GM21423 (cell line): ENCODE results near the gene KIAA1549.
"Not testable (repeated sequence)": the region's sequence is repeated elsewhere in the genome, so short reads cannot be mapped to it uniquely, and the experiment has no call there.

Source experiments
- ATAC-seq: cut with Tn5 transposase; IDR thresholded peaks from one replicate; pipeline ENCODE4 v1.9.1; 2021; ENCODE audit warnings: mild to moderate bottlenecking, moderate library complexity; ENCODE audit not compliant: unreplicated experiment

Gene KIAA1549

DNA sequence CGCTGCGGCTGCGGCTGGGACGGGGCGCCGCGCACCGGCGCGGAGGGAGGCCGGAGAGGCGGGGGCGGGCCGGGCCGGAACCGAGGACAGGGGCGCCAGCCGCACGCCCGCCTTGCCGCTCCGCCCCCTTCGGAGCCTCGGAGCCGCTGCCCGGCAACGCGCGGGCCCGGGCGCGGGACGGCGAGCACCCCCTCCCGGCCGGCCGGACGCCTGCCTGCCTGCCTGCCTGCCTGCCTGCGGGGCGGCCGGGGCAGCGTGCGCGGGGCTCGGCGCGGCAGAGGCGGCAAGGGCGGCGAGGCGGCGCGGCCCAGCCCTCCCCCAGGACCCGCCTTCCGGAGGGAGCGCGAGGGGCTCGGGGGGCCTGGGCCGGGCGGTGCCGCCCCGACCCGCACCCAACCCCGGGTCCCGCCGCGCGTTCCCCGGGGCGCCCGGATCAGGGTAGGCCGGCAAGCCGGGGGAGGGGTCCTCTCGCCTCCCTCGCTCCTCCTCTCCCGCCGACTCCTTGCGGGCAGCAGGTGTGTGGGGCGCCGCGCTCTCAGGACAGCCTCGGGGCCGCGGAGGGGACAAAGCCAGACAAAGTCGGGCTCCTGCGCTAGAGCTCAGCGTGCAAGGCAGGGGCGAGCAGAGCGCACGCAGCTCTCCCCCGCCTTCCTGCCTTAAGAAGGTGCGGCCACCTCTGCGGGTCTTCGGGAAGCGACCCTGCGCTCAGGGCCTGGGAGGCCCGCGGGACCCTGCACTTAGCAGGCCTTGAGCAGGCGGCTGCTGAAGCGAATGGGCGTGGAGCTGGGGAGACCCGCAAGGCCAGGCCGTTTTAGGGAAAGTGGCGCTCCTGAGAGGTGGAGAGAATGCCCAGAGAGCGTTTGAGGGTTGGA, at the start of gene KIAA1549:
Gene KIAA1549, minus strand, starts transcription at position 58 of the 872 bp plus-strand sequence. CDS start 120 bp downstream, outside the sequence.
- peak; percentile 90 for ATAC-seq

- ATAC-seq = no peak
Observed at GRCh38 chr7:139029353-139029752, 48.2 kb upstream of the KIAA1549 start.

DNA sequence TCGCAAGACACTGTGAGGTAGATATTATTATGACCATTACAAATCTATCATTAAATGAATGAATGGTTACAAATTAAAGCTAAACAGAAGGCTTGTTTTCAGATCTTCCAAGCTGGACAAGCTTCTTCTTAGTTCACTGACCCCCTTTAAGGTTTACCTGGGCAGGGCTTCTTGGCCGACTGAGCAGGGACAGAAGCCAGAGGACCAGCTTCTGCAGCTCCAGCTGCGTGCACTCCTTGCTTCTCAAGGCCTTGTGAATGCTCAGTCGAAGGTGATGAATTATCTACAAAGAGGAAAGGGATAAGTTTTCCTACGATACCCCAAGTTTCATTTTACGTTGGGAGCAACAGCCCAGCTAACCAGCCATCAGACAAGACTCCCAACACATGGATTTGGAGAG, 45.4 kb upstream of the KIAA1549 start:
- ATAC-seq = no peak

GRCh38 chr7:139025861-139026260, 44.7 kb upstream of the KIAA1549 start:
- ATAC-seq = not testable (repeated sequence)

DNA sequence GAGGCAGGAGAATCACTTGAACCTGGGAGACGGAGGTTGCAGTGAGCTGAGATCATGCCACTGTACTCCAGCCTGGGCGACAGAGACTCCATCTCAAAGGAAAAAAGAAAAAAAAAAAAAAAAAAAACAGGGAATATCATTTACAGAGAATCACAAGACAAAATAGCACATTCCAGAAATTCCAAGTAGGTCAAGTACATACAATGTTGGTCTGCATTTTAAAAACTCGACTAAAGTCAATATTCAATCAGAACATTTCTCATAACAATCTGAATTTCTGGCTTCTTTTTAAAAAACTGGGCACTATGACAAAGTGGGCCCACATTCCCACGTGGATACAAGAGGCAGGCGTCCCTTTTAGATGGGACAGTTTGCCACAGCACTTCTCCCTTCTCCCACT, 41.9 kb upstream of the KIAA1549 start:
- no peak for ATAC-seq

DNA sequence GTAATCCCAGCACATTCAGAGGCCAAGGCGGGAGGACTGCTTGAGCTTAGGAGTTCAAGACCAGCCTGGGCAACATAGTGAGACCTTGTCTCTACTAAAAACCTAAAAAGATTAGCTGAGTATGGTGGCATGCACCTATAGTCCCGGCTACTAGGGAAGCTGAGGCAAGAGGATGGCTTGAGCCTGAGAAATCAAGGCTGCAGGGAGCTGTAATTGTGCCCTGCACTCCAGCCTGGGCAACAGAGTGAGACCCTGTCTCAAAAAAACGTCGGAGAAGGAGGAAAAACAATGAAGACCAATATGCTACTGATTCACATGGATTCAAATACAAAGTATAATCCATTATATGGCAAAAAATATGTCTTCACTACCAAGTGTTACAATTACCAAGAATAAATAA, 41.1 kb upstream of the KIAA1549 start:
- no peak for ATAC-seq

- ATAC-seq = no peak
Observed at GRCh38 chr7:139018910-139019309, 37.7 kb upstream of the KIAA1549 start.

- ATAC-seq = peak; percentile 79
Observed at GRCh38 chr7:139016931-139017511, 35.8 kb upstream of the KIAA1549 start.

- ATAC-seq = no peak
Observed at GRCh38 chr7:139011373-139011772, 30.2 kb upstream of the KIAA1549 start.

DNA sequence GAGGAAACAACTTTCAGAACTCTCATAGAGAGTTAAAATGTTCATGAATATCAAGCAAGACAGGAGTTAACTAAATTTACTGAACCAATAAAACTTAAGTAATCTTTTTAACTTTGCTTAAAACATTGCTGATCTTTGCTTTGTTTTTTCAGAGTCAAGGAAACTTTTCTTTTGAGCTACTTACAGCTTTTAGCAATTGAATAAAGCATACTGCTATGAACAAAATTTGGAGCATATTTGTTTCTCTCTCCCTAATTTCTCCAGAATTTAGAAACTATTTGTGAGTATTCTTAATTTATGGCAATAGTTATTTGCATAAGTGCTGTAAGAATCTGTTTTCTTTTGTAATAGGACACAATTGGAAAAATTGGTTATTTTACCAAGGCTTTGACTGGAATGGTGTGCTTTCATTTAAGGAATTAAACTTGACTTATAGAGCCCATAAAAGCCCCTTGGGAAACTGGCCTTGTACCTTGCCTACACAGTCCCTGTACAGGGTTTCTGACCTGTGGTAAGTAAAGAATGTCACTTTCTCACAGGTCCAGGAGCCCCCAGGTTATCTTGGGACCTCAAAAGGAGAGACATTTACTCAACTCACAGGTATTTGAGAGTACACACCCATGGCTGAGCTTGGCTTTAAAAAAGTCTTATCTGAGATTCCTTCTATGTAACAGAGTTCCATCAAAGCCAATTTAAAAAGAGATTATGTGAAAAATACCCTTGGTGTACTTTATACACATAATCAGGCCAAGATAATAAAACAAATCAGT, 23.3 kb upstream of the KIAA1549 start:
- no peak for ATAC-seq

DNA sequence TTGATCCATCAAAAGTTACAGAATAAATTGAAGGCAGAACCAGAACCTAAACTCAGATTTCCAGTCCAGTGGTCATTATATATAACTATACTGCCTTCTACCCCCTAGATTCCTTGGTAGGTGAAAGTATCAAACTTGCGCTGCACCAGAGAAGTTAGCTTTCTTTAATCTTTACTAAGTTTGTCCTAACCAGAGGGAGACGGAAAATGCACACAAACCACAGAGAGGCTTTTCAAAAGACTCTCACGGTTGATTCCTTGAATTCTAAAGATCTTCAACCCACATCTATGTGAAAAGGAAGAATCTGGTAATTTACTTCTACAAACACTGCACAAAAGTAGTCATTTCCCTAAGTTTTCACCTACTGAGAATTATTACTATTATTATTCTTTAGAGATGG, 18.2 kb upstream of the KIAA1549 start:
- no peak for ATAC-seq

- no peak for ATAC-seq
Observed at GRCh38 chr7:138992052-138992531, 10.9 kb upstream of the KIAA1549 start.

GRCh38 chr7:138987686-138988085, 6.5 kb upstream of the KIAA1549 start:
- ATAC-seq = no peak

DNA sequence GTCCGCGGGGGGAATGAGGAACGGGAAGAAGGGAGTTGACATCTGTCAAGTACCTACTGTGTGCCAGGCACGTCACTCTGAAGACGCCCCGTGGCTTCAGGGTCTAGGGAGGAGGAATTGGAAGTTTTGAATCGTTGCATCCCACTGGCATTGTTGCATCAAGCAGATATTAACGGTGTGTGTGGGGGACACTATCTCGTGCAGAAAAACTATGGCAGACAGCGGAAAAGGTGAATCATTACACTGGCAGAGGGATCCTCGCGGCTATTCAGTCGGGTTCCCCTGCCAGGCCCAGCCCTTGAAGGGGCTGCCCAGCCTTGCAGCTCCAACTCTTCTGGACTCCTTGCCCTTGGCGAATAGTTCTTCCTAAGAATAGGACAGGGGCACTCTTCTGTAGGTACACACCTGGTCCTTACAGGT, 1.0 kb upstream of the KIAA1549 start:
- ATAC-seq = no peak

GRCh38 chr7:138980563-138981291, 462 bp downstream of the KIAA1549 start:
- ATAC-seq = peak; percentile 54

DNA sequence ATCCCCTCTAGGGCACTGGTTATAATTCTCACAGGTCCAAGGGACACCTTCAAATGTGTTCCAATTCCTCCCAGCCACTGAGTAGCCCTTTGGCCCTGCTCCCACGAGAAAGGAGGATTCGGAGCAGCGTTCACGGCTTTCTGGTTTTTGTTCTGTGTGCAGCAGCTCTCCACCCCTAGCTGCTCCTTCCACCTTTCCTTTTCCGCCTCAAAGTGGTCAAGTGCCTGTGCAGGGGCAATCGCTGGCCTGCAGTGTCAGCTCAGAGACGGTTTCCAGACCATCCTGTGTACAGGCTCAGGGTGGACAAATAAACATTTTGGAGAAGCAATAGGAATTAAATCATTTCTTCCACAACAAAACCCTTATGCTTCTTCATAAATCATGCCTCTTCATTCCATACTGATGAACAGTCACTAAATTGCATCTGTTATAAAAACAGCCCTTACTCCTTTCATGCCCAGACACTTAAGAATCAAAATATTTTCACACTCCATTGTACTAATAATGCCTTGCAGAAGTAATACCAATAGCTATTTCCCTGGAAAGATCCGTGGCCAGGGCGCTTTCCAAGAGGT, 1.1 kb downstream of the KIAA1549 start:
- ATAC-seq = no peak

DNA sequence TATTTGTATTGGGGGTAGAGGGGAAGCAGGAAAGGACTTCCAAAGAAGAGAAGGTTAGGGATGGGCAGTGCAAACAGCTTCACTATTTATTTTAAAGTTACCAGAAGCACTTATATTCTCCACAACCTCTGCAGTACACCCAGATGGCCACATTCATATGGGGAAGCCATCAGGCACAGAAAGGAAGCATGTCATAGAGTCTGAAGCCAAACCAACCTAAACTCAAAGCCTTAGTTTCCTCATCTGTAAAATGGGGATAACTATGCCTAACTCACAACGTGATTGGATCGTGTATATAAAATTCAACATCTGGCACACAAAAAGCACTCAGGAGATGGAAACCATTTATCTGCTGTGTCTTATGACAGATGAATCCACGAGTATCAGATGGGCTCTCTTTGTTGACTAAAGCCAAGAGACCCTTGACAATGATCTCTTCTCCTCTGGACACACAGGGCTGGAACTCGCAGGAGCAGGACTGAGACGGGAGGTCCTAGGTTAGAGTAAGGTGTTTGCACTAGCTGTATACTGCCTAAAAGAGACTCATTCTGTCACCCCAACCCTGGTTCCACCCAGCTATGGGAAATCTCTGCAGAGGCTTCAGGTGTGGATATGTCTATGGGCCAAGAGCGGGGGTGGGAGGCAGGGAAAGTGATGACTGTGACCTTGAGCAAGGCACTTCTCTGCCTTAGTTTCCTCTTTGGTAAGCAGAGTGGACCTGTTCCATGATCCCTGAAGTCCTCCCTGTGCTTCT, 1.8 kb downstream of the KIAA1549 start:
- no peak for ATAC-seq

GRCh38 chr7:138978541-138979184, 2.5 kb downstream of the KIAA1549 start:
- no peak for ATAC-seq

GRCh38 chr7:138976161-138976560, 5.0 kb downstream of the KIAA1549 start:
- not testable (repeated sequence) for ATAC-seq
